ENCODE measurements around the gene KRT82.
"Not testable (repeated sequence)": the region's sequence is repeated elsewhere in the genome, so short reads cannot be mapped to it uniquely, and the experiment has no call there.

Gene KRT82

GRCh38 chr12:52405922-52406385, at the start of gene KRT82:
TSS of gene KRT82 (minus strand) at chr12:52406335. CDS start at chr12:52406277, 58 bp downstream.
- FAIRE-seq (no peak), DNase-seq (ENCODE audit: insufficient read length, low spot score) (no peak)
- TF ChIP-seq POLR2A (IDR thresholded peaks at IDR 0.05; ENCODE audit: low read depth, low read length), result no peak

GRCh38 chr12:52455821-52456220, 49.7 kb upstream of the KRT82 start:
- DNase-seq (ENCODE audit: insufficient read length, low spot score), result no peak

GRCh38 chr12:52454411-52455201, 48.5 kb upstream of the KRT82 start:
- DNase-seq (ENCODE audit: insufficient read length, low spot score) (no peak), FAIRE-seq (no peak)
- no peak for TF ChIP-seq POLR2A (IDR thresholded peaks at IDR 0.05; ENCODE audit: low read depth, low read length)

More at GRCh38 chr12:52455821-52456220, 49.7 kb upstream of the KRT82 start:
- no peak for FAIRE-seq
- TF ChIP-seq POLR2A (IDR thresholded peaks at IDR 0.05; ENCODE audit: low read depth, low read length), result no peak

GRCh38 chr12:52452101-52452500, 46.0 kb upstream of the KRT82 start, which contains the start of gene KRT6B:
TSS of gene KRT6B (minus strand) at chr12:52452146. CDS start at chr12:52452078, 68 bp downstream.
- no peak for DNase-seq (ENCODE audit: insufficient read length, low spot score)
- no peak for TF ChIP-seq POLR2A (IDR thresholded peaks at IDR 0.05; ENCODE audit: low read depth, low read length)
- no peak for FAIRE-seq

GRCh38 chr12:52448228-52448627, 42.1 kb upstream of the KRT82 start:
- no peak for TF ChIP-seq POLR2A (IDR thresholded peaks at IDR 0.05; ENCODE audit: low read depth, low read length)
- no peak for FAIRE-seq

GRCh38 chr12:52447196-52447595, 41.1 kb upstream of the KRT82 start:
- FAIRE-seq; DNase-seq (ENCODE audit: insufficient read length, low spot score): not testable (repeated sequence)

More at GRCh38 chr12:52448228-52448627, 42.1 kb upstream of the KRT82 start:
- no peak for DNase-seq (ENCODE audit: insufficient read length, low spot score)

- DNase-seq (ENCODE audit: insufficient read length, low spot score), result no peak
- FAIRE-seq, result no peak
- no peak for TF ChIP-seq POLR2A (IDR thresholded peaks at IDR 0.05; ENCODE audit: low read depth, low read length)
Observed at GRCh38 chr12:52446367-52447045, 40.4 kb upstream of the KRT82 start.

- TF ChIP-seq POLR2A (IDR thresholded peaks at IDR 0.05; ENCODE audit: low read depth, low read length), result no peak
- FAIRE-seq, result no peak
- no peak for DNase-seq (ENCODE audit: insufficient read length, low spot score)
Observed at GRCh38 chr12:52445876-52446275, 39.7 kb upstream of the KRT82 start.

- FAIRE-seq (no peak), DNase-seq (ENCODE audit: insufficient read length, low spot score) (no peak)
- TF ChIP-seq POLR2A (IDR thresholded peaks at IDR 0.05; ENCODE audit: low read depth, low read length), result no peak
Observed at GRCh38 chr12:52444647-52445595, 38.8 kb upstream of the KRT82 start.

- DNase-seq (ENCODE audit: insufficient read length, low spot score) (no peak), FAIRE-seq (no peak)
- no peak for TF ChIP-seq POLR2A (IDR thresholded peaks at IDR 0.05; ENCODE audit: low read depth, low read length)
Observed at GRCh38 chr12:52443966-52444365, 37.8 kb upstream of the KRT82 start.

GRCh38 chr12:52442600-52443061, 36.5 kb upstream of the KRT82 start:
- DNase-seq (ENCODE audit: insufficient read length, low spot score), result peak; percentile 71
- no peak for TF ChIP-seq POLR2A (IDR thresholded peaks at IDR 0.05; ENCODE audit: low read depth, low read length)

GRCh38 chr12:52441320-52441911, 35.3 kb upstream of the KRT82 start:
- DNase-seq (ENCODE audit: insufficient read length, low spot score) (no peak), FAIRE-seq (no peak)
- TF ChIP-seq POLR2A (IDR thresholded peaks at IDR 0.05; ENCODE audit: low read depth, low read length), result no peak

More at GRCh38 chr12:52442600-52443061, 36.5 kb upstream of the KRT82 start:
- FAIRE-seq, result no peak

GRCh38 chr12:52440821-52441319, 34.7 kb upstream of the KRT82 start:
- DNase-seq (ENCODE audit: insufficient read length, low spot score) (no peak), FAIRE-seq (no peak)
- TF ChIP-seq POLR2A (IDR thresholded peaks at IDR 0.05; ENCODE audit: low read depth, low read length), result no peak

All from H54 (cell line).